Astrocyte (in vitro differentiated cells and primary cell): ENCODE measurements around the gene ATXN1. TPM values are rescaled to one million over a fixed set of nuclear protein-coding genes. Genes with fewer than 3 reads are reported as not detected.

Experiments used
- DNase-seq: peaks from one replicate; pipeline ENCODE4 v3.0.0-alpha.2; 2010; ENCODE audit warnings: low read depth
- FAIRE-seq: peaks from 2 replicates; lab custom pipeline; 2011; peaks lifted over from hg19 to GRCh38; lab: Jason Lieb, UNC
- H2AFZ ChIP-seq: 2 replicates; pipeline ENCODE4 v1.6.0; 2012; ENCODE audit warnings: low read depth, low read length, inconsistent platforms
- H3K27ac ChIP-seq: 2 replicates; pipeline ENCODE4 v1.5.1; 2011; ENCODE audit warnings: low read depth, low read length, inconsistent platforms
- H3K27me3 ChIP-seq: 2 replicates; pipeline ENCODE4 v1.6.0; 2011; ENCODE audit warnings: low read length, inconsistent platforms; ENCODE audit not compliant: insufficient read depth
- H3K36me3 ChIP-seq: 2 replicates; pipeline ENCODE4 v1.5.1; 2011; ENCODE audit warnings: low read length, inconsistent platforms; ENCODE audit not compliant: insufficient read depth
- H3K4me1 ChIP-seq: 2 replicates; pipeline ENCODE4 v1.5.1; 2011; ENCODE audit warnings: low read length, inconsistent platforms; ENCODE audit not compliant: insufficient read depth
- H3K4me2 ChIP-seq: 2 replicates; pipeline ENCODE4 v1.6.0; 2012; ENCODE audit warnings: low read length, inconsistent platforms
- H3K4me3 ChIP-seq: 2 replicates; pipeline ENCODE4 v1.5.1; 2011; ENCODE audit warnings: low read depth, mild to moderate bottlenecking, low read length, inconsistent platforms; ENCODE audit not compliant: insufficient read depth
- H3K79me2 ChIP-seq: 2 replicates; pipeline ENCODE4 v1.6.0; 2012; ENCODE audit warnings: mild to moderate bottlenecking, low read length, inconsistent platforms; ENCODE audit not compliant: insufficient read depth
- H3K9ac ChIP-seq: 2 replicates; pipeline ENCODE4 v1.6.0; 2012; ENCODE audit warnings: mild to moderate bottlenecking, low read length, inconsistent platforms
- H3K9me3 ChIP-seq: 2 replicates; pipeline ENCODE4 v1.5.1; 2012; ENCODE audit warnings: low read depth, mild to moderate bottlenecking, low read length, inconsistent platforms; ENCODE audit not compliant: insufficient read depth
- H4K20me1 ChIP-seq: 2 replicates; pipeline ENCODE4 v1.6.0; 2012; ENCODE audit warnings: low read length, inconsistent platforms; ENCODE audit not compliant: insufficient read depth
- H3K27ac Mint-ChIP-seq: one replicate; pipeline ENCODE4 v1.8.0; 2021; ENCODE audit warnings: mild to moderate bottlenecking, mixed read lengths; ENCODE audit not compliant: unreplicated experiment
- H3K27me3 Mint-ChIP-seq: one replicate; pipeline ENCODE4 v1.8.0; 2021; ENCODE audit warnings: low read depth, mixed read lengths; ENCODE audit not compliant: unreplicated experiment
- H3K36me3 Mint-ChIP-seq: one replicate; pipeline ENCODE4 v1.8.0; 2021; ENCODE audit warnings: low read depth, mixed read lengths; ENCODE audit not compliant: unreplicated experiment
- H3K4me1 Mint-ChIP-seq: one replicate; pipeline ENCODE4 v1.8.0; 2021; ENCODE audit warnings: low read depth, mixed read lengths; ENCODE audit not compliant: unreplicated experiment
- H3K4me3 Mint-ChIP-seq: one replicate; pipeline ENCODE4 v1.8.0; 2021; ENCODE audit warnings: mild to moderate bottlenecking, moderate library complexity, mixed read lengths; ENCODE audit not compliant: unreplicated experiment
- H3K9me3 Mint-ChIP-seq: one replicate; pipeline ENCODE4 v1.8.0; 2021; ENCODE audit warnings: mild to moderate bottlenecking, mixed read lengths; ENCODE audit not compliant: unreplicated experiment
- EZH2 ChIP-seq: IDR thresholded peaks from 2 replicates; pipeline ENCODE4 v1.6.1; 2012; ENCODE audit warnings: mild to moderate bottlenecking, low read length, inconsistent platforms; ENCODE audit not compliant: insufficient read depth
- total RNA-seq: library from RNA; stranded (reverse); gene quantifications from 2 replicates; pipeline ENCODE4 v1.2.1, GENCODE V29; 2021
- TF ChIP-seq, protein P1 (sequence below): IDR thresholded peaks from 2 replicates; pipeline ENCODE4 v1.5.1; 2011; ENCODE audit warnings: low read depth, mild to moderate bottlenecking, inconsistent platforms, low read length, moderate library complexity; ENCODE audit not compliant: insufficient read depth

ATXN1 gene
- total RNA-seq, 1 donor from 2014 or later = 70.9 TPM

DNA sequence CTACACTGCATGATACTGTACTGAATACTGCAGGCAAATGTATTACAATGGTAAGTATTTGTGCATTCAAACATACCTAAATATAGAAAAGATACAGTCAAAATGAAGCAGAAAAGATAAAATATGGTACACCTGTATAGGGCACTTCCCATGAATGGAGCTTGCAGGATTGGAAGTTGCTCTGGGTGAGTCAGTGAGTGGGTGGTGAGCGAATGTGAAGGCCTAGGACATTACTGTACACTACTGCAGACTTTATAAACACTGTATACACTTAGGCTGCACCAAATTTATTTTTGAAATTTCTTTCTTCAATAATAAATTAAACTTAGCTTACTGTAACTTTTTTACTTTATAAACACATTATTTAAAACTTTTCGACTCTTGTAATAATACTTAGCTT lies 213.1 kb downstream of the ATXN1 start:
- H4K20me1 ChIP-seq = peaks cover 24% of the 10 kb centered on the region
- Mint-ChIP-seq H3K9me3 (no peaks in the 10 kb centered on the region), H3K4me3 (no peak overlapping the region), H3K27ac (no peak overlapping the region), H3K4me1 (peaks cover 21% of the 10 kb centered on the region), H3K27me3 (no peaks in the 10 kb centered on the region), H3K36me3 (peaks cover 27% of the 10 kb centered on the region)
- no peak overlapping the region for H3K4me3 ChIP-seq
- TF ChIP-seq, protein P1, sequence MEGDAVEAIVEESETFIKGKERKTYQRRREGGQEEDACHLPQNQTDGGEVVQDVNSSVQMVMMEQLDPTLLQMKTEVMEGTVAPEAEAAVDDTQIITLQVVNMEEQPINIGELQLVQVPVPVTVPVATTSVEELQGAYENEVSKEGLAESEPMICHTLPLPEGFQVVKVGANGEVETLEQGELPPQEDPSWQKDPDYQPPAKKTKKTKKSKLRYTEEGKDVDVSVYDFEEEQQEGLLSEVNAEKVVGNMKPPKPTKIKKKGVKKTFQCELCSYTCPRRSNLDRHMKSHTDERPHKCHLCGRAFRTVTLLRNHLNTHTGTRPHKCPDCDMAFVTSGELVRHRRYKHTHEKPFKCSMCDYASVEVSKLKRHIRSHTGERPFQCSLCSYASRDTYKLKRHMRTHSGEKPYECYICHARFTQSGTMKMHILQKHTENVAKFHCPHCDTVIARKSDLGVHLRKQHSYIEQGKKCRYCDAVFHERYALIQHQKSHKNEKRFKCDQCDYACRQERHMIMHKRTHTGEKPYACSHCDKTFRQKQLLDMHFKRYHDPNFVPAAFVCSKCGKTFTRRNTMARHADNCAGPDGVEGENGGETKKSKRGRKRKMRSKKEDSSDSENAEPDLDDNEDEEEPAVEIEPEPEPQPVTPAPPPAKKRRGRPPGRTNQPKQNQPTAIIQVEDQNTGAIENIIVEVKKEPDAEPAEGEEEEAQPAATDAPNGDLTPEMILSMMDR = no peak
- no peak for TF ChIP-seq EZH2
- H3K79me2 ChIP-seq = peaks cover 3% of the 10 kb centered on the region
- H3K27ac ChIP-seq = no peak overlapping the region
- DNase-seq = peak; percentile 56
- no peaks in the 10 kb centered on the region for H3K9me3 ChIP-seq
- H2AFZ ChIP-seq = no peak overlapping the region
- H3K4me1 ChIP-seq = peaks cover 16% of the 10 kb centered on the region
- no peak for FAIRE-seq
- peak overlapping the region; percentile 1 for H3K4me2 ChIP-seq
- peaks cover 4% of the 10 kb centered on the region for H3K36me3 ChIP-seq
- H3K27me3 ChIP-seq = no peaks in the 10 kb centered on the region
- no peak overlapping the region for H3K9ac ChIP-seq

DNA sequence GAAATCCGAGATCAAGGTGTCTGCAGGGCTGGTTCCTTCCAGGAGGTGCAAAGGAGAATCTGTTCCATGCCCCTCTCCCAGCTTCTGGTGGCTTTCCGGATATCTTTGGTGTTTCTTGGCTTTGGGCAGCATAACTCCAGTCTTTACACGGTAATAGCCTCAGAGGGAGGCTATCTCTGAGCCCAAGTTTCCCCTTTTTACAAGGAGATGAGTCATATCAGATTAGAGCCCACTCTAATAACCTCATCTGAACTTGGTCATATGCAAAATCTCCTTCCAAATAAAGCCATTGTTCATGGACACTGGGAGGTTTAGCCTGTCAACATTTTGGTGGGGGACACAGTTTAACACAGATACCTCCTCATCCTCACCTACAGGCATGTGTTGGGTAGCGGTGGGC lies 213.7 kb downstream of the ATXN1 start:
- no peaks in the 10 kb centered on the region for H3K27me3 Mint-ChIP-seq
- Histone ChIP-seq H3K9ac (no peak overlapping the region), H3K4me3 (no peak overlapping the region), H3K4me1 (peaks cover 16% of the 10 kb centered on the region), H3K27ac (no peak overlapping the region), H3K79me2 (peaks cover 1% of the 10 kb centered on the region), H3K36me3 (peaks cover 4% of the 10 kb centered on the region), H4K20me1 (peaks cover 24% of the 10 kb centered on the region), H3K9me3 (no peaks in the 10 kb centered on the region), H2AFZ (no peak overlapping the region), H3K27me3 (no peaks in the 10 kb centered on the region), H3K4me2 (peak overlapping the region; percentile 1)
- FAIRE-seq (no peak), DNase-seq (peak; percentile 17)
- H3K27ac Mint-ChIP-seq = no peak overlapping the region
- no peak for TF ChIP-seq EZH2
- TF ChIP-seq, protein P1 = no peak
- H3K9me3 Mint-ChIP-seq = no peaks in the 10 kb centered on the region
- H3K4me3 Mint-ChIP-seq = no peak overlapping the region
- H3K4me1 Mint-ChIP-seq = peaks cover 21% of the 10 kb centered on the region
- H3K36me3 Mint-ChIP-seq = peaks cover 24% of the 10 kb centered on the region

DNA sequence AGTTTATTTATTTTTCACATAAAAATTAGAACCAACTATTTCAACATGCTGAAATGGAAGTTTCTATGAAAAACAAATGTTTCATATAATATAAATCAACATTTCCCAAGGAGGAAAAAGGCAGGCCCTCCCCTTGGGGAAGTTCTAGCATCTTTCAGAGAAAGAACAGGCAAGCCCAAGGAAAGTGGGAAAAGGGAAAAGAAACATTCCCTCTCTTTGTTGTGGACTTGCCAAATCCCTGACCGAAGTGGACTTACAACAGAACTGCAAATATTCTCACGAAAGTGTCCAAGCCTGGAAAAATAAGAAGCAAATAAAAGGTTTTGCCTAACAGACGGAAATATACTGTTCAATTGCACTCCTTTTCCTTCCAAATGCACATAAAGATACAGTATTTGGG lies 214.4 kb downstream of the ATXN1 start:
- FAIRE-seq (no peak), DNase-seq (no peak)
- H3K9ac ChIP-seq = no peak overlapping the region
- peaks cover 25% of the 10 kb centered on the region for H3K4me1 Mint-ChIP-seq
- H3K4me2 ChIP-seq = no peak overlapping the region
- H3K9me3 ChIP-seq = no peaks in the 10 kb centered on the region
- H3K36me3 ChIP-seq = peaks cover 4% of the 10 kb centered on the region
- H2AFZ ChIP-seq = no peak overlapping the region
- H3K27me3 ChIP-seq = no peaks in the 10 kb centered on the region
- peaks cover 16% of the 10 kb centered on the region for H3K4me1 ChIP-seq
- H3K9me3 Mint-ChIP-seq = no peaks in the 10 kb centered on the region
- peaks cover 26% of the 10 kb centered on the region for H3K36me3 Mint-ChIP-seq
- no peak overlapping the region for H3K4me3 Mint-ChIP-seq
- no peaks in the 10 kb centered on the region for H3K79me2 ChIP-seq
- H3K27ac ChIP-seq = no peak overlapping the region
- no peak for TF ChIP-seq EZH2
- TF ChIP-seq, protein P1 = no peak
- no peak overlapping the region for H3K4me3 ChIP-seq
- peaks cover 24% of the 10 kb centered on the region for H4K20me1 ChIP-seq
- no peak overlapping the region for H3K27ac Mint-ChIP-seq
- H3K27me3 Mint-ChIP-seq = no peaks in the 10 kb centered on the region
